Islet precursor cell (in vitro differentiated cells): ENCODE measurements around the gene DEFB118.
"Not testable (repeated sequence)": the region's sequence is repeated elsewhere in the genome, so short reads cannot be mapped to it uniquely, and the experiment has no call there.

Experiments
- DNase-seq: peaks from one replicate; pipeline ENCODE4 v3.0.0-alpha.2; 2018

DEFB118 gene

DNA sequence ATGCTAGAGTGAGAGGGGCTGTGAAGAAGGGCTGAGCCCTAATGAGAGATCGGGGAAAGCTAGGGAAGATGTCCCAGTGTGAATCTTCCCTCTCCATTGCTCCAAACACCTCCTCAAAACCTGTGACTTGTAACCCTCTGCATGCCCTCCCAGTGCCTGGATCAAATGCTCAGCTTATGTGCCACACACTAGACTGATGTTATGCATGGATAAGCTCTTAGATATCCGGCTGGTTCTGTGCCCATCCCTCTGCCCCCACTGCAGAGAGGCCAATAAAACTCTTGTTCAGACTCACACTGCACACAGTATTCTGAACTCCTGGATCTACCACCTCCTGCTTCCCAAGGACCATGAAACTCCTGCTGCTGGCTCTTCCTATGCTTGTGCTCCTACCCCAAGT is at the start of gene DEFB118:
DEFB118 (plus strand) TSS at position 301 of the 400 bp plus-strand sequence; CDS start at position 351, 50 bp downstream.
- no peak for DNase-seq

GRCh38 chr20:31322504-31322903 is 45.9 kb upstream of the DEFB118 start:
- no peak for DNase-seq

- DNase-seq, result no peak
These were observed 37.5 kb upstream of the DEFB118 start for GRCh38 chr20:31330893-31331292.

- no peak for DNase-seq
These were observed 26.9 kb upstream of the DEFB118 start for GRCh38 chr20:31341470-31341869.

- DNase-seq, result no peak
These were observed 12.4 kb upstream of the DEFB118 start for GRCh38 chr20:31355981-31356380.

- no peak for DNase-seq
These were observed 5.1 kb upstream of the DEFB118 start for GRCh38 chr20:31363295-31363694.

- not testable (repeated sequence) for DNase-seq
These were observed 4.1 kb upstream of the DEFB118 start for GRCh38 chr20:31364272-31364671.

GRCh38 chr20:31374346-31374745 is 5.9 kb downstream of the DEFB118 start:
- DNase-seq, result no peak

DNA sequence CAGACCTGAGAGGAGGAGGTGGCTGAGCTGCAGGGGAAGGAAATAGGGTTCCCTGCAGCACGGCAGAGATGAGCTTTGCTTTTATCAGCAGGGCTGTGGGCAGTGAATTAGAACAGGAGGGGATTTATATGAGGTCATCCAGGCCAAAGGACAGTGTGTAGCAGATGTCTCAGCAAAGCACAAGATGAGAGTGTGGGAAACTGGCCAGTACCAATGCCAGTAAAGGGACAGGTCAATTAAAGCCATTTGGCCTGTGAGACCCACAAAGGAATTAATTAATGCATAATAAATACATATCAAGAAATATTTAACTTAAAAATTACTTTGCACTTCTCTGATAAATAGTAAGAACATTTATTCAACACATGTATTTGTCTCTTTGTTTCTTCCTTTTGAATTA is 22.1 kb downstream of the DEFB118 start, which contains the start of gene DEFB119:
DEFB119 (minus strand) TSS at position 101 of the 400 bp plus-strand sequence. CDS start 107 bp downstream, outside the sequence.
- DNase-seq, result no peak

DNA sequence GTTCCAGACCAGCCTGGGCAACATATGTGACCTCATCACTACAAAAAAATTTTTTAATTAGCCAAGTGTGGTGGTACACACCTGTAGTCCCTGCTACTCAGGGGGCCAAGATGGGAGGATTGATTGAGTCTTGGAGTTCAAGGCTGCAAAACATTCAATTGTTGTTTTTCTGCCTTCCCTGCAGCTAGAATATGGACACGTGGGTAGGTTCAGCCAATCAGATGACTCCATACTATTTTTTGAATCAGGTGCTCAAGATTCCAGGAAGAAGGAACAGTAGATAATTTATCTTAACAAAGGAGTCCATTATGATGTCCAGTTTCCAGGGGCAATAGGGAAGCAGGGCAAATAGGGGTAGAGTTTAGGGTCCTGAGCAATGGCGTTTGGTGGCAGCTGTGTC is 24.4 kb downstream of the DEFB118 start:
- DNase-seq, result no peak

GRCh38 chr20:31394900-31395299 is 26.5 kb downstream of the DEFB118 start:
- DNase-seq, result no peak

DNA sequence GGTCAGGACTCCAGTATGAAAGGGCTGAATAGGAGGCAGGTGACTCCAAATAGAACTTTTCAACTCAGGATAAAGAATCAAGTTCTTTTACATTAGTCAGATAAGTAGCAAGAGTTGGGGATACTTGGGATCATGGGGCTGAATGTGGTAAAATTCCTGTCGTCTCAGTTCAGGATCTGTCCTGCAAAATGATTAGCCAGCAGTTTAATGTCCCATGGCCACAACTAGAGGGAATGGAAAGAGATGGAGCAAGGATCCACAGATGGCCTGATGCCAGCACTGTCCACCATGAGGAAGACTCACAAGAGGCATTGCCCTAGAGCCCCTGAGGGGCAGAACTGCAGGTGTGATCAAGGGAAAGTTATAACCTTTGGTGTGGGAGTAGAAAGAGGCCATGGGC is 35.5 kb downstream of the DEFB118 start:
- no peak for DNase-seq

DNA sequence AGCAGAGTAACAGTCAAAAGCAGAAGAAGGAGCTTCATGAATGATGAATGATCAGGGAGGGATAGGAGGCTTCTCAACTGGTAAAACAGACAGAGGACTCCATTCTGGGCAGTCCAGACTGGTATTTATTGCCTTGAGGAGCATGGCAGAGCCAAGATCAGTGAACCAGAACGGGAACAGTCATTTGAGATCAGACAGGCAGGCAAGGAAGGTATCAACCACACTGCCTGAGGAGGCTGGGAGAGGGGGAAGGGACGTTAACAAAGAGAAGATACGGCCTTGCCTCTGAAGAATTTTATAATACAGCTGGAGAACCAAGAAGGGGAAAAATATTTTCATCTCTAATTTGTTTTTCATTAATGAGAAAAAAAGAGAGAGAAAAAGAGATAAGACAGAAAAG is 37.7 kb downstream of the DEFB118 start, which contains the start of gene DEFB121:
DEFB121 (minus strand) TSS at position 101 of the 400 bp plus-strand sequence; CDS start at position 38, 63 bp downstream.
- no peak for DNase-seq

- no peak for DNase-seq
These were observed 41.6 kb downstream of the DEFB118 start for GRCh38 chr20:31410011-31410410.

DNA sequence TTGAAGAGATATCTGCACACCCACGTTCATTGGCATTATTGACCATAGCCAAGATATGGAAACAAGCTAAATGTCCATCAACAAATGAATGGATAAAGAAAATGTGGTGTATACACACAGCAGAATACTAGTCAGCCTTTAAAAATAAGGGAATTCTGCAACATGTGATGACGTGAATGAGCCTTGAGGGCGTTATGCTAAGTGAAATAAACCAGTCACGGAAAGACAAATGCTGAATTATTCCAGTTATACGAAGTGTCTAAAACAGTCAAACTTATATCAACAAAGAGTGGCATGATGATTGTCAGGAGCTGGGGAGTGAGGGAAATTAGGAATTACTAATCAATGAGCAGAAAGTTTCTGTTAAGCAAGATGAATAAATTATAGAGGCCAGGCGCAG is 46.0 kb downstream of the DEFB118 start:
- no peak for DNase-seq

DNA sequence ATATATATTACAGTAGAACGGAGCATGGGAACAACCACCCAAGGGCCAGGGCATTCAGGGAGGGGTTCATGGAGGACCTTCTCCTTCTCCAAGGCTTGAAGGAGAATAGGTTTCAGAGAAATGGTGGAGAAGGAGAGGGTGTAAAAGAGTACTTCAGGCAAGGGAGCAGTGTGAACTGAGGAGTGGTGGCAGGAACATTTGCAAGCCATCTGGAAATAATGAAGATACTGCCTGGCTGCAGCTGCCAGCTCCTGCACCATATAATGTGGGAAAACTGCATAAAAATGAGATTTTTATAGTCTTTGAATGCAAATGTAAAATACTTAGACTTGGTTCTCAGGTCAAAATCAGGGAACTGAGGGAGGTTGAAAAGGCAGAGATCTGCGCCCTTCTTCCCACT is 47.3 kb downstream of the DEFB118 start:
- DNase-seq, result no peak

DNA sequence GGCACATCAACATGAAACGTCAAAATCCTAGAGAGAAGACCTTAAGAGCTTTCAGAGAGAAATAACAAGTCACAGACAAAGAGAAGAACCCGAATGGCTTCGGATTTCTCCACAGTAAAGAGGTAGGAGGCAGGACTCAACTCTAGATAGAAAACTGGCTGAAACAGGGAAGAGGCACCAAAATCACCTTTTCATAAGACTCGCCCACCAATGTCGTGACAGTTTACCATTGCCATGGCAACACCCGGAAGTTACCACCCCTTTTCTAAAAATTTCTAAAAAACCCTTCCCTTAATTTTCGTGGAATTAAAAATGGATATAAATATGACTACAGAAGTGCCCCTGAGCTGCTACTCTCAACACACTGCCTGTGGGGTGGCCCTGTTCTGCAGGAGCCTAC is 49.9 kb downstream of the DEFB118 start:
- DNase-seq, result no peak
